Heart right ventricle (tissue), 16 donors: ENCODE measurements around the gene PAX2. TPM values are rescaled to one million over a fixed set of nuclear protein-coding genes. Genes with fewer than 3 reads are reported as not detected.

Experiments used
- ATAC-seq, 8 donors: fragments of 200-7000 bp; cut with Tn5 transposase; one replicate each; pipeline ENCODE4 v1.9.1; 2020; ENCODE audit warnings: mild to moderate bottlenecking in 8 of 8, moderate library complexity in 8 of 8, moderate number of reproducible peaks in 1 of 8
- DNase-seq, 2 donors: peaks; one replicate each; pipeline ENCODE4 v3.0.0-alpha.2; 2020
- H3K27ac ChIP-seq, 10 donors: fragments of 200-600 bp; sonication (generic) in 2 of 10; one replicate each; pipeline versions ENCODE4 v1.5.0 to v1.8.0; 2020 to 2022; ENCODE audit warnings: mild to moderate bottlenecking in 3 of 10
- H3K27me3 ChIP-seq, 7 donors: fragments of 200-600 bp; one replicate each; pipeline ENCODE4 v1.8.0; 2021 to 2022; ENCODE audit warnings: mild to moderate bottlenecking in 2 of 7
- H3K36me3 ChIP-seq, 9 donors: fragments of 200-600 bp; sonication (generic) in 1 of 9; one replicate each; pipeline versions ENCODE4 v1.5.0 to v1.8.0; 2020 to 2022; ENCODE audit warnings: mild to moderate bottlenecking in 2 of 9
- H3K4me1 ChIP-seq, 9 donors: fragments of 200-600 bp; sonication (generic) in 1 of 9; one replicate each; pipeline versions ENCODE4 v1.5.0 to v1.8.0; 2020 to 2022; ENCODE audit warnings: mild to moderate bottlenecking in 4 of 9
- H3K4me3 ChIP-seq, 10 donors: fragments of 200-600 bp; sonication (generic) in 2 of 10; one replicate each; pipeline versions ENCODE4 v1.5.0 to v1.8.0; 2020 to 2022; ENCODE audit warnings: mild to moderate bottlenecking in 7 of 10, moderate library complexity in 2 of 10
- H3K9me3 ChIP-seq, 11 donors: fragments of 200-600 bp in 10 of 11; sonication (generic) in 2 of 11; one replicate each; pipeline versions ENCODE4 v1.5.0 to v1.8.0; 2013 to 2022; ENCODE audit warnings: mild to moderate bottlenecking in 2 of 11, control low read depth in 1 of 11, moderate library complexity in 1 of 11
- WGBS, 2 donors: extraction: QIAGEN DNeasy Blood & Tissue Kit; methylation state at CpG; one replicate each; pipeline ENCODE4 v1.1.7; 2013; ENCODE audit warnings: inconsistent platforms in 1 of 2; 5-methylcytosine and 5-hydroxymethylcytosine counted together
- intact Hi-C, 10 donors: fragments of 100-400 bp; cut with DNase I; formaldehyde crosslinking; loops; one replicate each; pipeline versions ENCODE4 v1.11.1 to v1.14.2; 2022
- polyA plus RNA-seq, 2 donors: library from polyadenylated mRNA; stranded (reverse); fragments of 200-250 nt; gene quantifications; one replicate each; pipeline ENCODE4 v1.2.3, GENCODE V29; 2013
- total RNA-seq, 10 donors: library from RNA; stranded (reverse); fragmentation: NEBNext Ultra II Directional in 3 of 10; extraction: Animal tissue kit (Norgen Biotek cat#: 25700) in 3 of 10; gene quantifications; one replicate each; pipeline versions ENCODE4 v1.2.1 to v1.2.4, GENCODE V29; 2021 to 2023
- TF ChIP-seq, protein P1 (sequence below), 9 donors: fragments of 200-600 bp; sonication (generic) in 2 of 9; IDR thresholded peaks; one replicate each; pipeline versions ENCODE4 v1.5.0 to v1.8.0; 2021 to 2022; ENCODE audit warnings: antibody characterized with exemption in 9 of 9, mild to moderate bottlenecking in 5 of 9, moderate library complexity in 1 of 9
- donor health status: Arrhythmogenic right ventricular cardiomyopathy.
- donor health status: ischemic (EF 13 %, LVEDD 7.1; RV severe dilation, severe dysfunction).
- donor health status: healthy with polysubstance abuse.
- donor health status: DM: no; HTN: yes; CAD: no.
- donor health status: DM: no; HTN: no; CAD: no.
- donor health status: ischemic (EF 25% LVEDD 6.9; RV normal size, moderate dysfunction).
- donor health status: ischemic (EF 25% LVEDD 5.7; RV mildly dilated, moderate dysfunction).
- donor health status: healthy.
- donor health status: DM: yes; HTN: yes; CAD: no.
- donor health status: Ischemic cardiomyopathy.
- donor health status: ischemic (EF 35%, LVEDD 5.7; RV mildly dilated, moderate dysfunction).
- donor health status: nonischemic (EF 11% LVEDD 7.7; RV severe dilation, severe dysfunction).
- donor health status: DM: yes; HTN: yes; CAD: no.
- donor health status: PGD.
- donor health status: ischemic (EF 29% LVEDD 5.4; RV normal size, mild dysfunction).
- donor health status: nonischemic (EF 23%, LVEDD 6.1; RV moderate dilation, normal function).

PAX2 gene
- total and polyA plus RNA-seq, 12 donors: not detected

DNA sequence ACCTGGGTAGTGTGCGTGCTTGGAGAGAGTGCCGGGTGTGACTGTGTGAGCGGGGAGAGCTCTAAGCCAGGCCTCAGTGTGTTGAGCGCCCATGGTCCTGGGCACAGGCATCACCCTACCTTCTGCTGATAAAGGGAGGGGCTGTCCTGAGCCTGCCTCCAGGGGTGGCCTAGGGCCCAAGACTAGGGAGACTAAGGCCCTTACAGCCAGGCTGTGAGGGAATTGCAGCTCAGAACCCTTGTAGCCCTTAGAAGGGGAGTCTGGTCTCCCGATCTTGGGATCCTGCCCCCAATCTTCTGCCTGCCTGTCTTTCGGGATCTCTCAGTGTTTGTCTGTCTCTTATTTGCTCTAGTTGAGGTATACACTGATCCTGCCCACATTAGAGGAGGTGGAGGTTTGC lies 41.2 kb downstream of the PAX2 start:
- TF ChIP-seq, protein P1, sequence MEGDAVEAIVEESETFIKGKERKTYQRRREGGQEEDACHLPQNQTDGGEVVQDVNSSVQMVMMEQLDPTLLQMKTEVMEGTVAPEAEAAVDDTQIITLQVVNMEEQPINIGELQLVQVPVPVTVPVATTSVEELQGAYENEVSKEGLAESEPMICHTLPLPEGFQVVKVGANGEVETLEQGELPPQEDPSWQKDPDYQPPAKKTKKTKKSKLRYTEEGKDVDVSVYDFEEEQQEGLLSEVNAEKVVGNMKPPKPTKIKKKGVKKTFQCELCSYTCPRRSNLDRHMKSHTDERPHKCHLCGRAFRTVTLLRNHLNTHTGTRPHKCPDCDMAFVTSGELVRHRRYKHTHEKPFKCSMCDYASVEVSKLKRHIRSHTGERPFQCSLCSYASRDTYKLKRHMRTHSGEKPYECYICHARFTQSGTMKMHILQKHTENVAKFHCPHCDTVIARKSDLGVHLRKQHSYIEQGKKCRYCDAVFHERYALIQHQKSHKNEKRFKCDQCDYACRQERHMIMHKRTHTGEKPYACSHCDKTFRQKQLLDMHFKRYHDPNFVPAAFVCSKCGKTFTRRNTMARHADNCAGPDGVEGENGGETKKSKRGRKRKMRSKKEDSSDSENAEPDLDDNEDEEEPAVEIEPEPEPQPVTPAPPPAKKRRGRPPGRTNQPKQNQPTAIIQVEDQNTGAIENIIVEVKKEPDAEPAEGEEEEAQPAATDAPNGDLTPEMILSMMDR (IDR thresholded peaks at IDR 0.05): no peak
- ATAC-seq: no peak
- H3K27ac ChIP-seq: no peak overlapping the region
- intact Hi-C loops: no loop called here
- no peaks in the 10 kb centered on the region for H3K9me3 ChIP-seq
- no peaks in the 10 kb centered on the region for H3K36me3 ChIP-seq
- peaks cover 0 to 74% (median 44%) of the 10 kb centered on the region in 7 donors for H3K27me3 ChIP-seq
- no peaks in the 10 kb centered on the region for H3K4me1 ChIP-seq
- H3K4me3 ChIP-seq: no peak overlapping the region
- WGBS, 2 donors: 87 to 90% methylated on average over 6 of the region's 6 CpGs
- DNase-seq: no peak

DNA sequence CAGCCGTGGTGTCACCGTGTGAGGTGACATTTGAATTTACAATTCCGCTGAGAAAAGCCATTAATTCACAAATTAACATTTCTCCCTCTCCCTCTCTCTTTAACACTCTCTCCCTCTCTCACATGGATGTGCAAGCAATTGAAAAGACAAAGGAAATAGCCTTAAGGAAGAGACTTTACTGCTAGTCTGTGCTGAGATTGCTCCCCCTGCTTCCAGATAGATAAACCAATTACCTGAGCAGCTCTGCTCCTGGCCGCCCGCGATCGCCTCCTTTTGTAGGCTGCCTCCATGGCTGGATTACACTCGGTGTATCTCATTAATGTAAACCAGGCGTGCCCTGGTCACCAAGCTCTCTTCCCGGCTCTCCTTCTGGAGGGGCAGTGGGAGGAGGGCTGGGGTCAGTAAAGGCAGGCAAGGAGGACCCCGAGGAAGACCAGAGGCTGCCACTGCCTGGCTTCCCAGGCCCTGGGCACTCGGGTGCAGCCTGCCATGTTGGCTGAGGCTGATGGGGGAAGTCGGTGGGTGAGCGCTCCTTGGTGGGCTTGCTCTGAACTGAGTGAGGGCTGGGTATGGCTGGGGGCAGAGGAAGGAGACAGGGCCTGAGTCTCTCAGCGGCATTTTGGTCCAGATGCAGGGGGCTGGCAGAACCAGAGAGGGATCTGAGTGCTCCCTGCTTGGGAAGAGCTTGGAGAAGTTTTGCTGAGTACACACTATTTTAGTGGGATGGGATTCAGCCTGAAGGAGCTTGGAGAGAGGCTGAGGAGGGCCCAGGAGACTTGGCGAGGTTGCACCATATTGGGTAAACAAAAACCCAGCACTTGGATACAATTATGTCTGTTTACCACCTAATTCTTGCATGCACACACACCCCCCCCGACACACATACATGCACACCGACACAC lies 42.9 kb downstream of the PAX2 start:
- Histone ChIP-seq H3K4me3 (no peak overlapping the region), H3K4me1 (no peaks in the 10 kb centered on the region), H3K36me3 (no peaks in the 10 kb centered on the region), H3K27ac (no peak overlapping the region), H3K9me3 (no peaks in the 10 kb centered on the region), H3K27me3 (peaks cover 0 to 80% (median 46%) of the 10 kb centered on the region in 7 donors)
- intact Hi-C loops: no loop called here
- no peak for DNase-seq
- 43 to 45% methylated on average over 18 of the region's 18 CpGs for WGBS, 2 donors
- ATAC-seq: no peak
- TF ChIP-seq, protein P1 (IDR thresholded peaks at IDR 0.05): no peak

DNA sequence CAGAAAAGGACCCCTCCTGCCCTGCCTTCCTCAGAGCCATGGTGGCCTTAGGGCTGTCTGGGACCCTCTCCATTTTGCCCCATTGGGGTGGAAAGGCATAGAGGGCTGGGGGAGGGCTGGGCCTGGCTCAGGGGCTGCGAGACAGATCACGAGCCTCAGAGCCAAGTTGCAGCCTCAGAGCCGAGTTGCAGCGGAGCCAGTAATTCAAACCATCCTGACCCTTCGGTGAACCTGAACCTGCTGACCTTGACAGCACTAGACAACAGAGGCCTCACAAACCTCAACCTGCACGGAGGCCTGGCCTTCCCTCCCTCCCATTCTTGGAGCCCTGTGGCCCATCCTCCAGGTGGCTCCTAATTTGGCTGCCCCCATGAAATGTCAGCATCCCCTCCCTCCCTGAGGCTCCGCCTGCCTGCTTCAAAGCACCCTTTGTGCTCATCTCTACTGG lies 45.4 kb downstream of the PAX2 start:
- no peaks in the 10 kb centered on the region for H3K4me1 ChIP-seq
- 29 to 41% methylated on average over 7 of the region's 7 CpGs for WGBS, 2 donors
- no peaks in the 10 kb centered on the region for H3K36me3 ChIP-seq
- intact Hi-C loops: no loop called here
- H3K4me3 ChIP-seq: no peak overlapping the region
- no peak overlapping the region for H3K27ac ChIP-seq
- ATAC-seq (no peak), DNase-seq (no peak)
- H3K27me3 ChIP-seq: peaks cover 0 to 89% (median 57%) of the 10 kb centered on the region in 7 donors
- H3K9me3 ChIP-seq: no peaks in the 10 kb centered on the region
- TF ChIP-seq, protein P1 (IDR thresholded peaks at IDR 0.05): no peak

DNA sequence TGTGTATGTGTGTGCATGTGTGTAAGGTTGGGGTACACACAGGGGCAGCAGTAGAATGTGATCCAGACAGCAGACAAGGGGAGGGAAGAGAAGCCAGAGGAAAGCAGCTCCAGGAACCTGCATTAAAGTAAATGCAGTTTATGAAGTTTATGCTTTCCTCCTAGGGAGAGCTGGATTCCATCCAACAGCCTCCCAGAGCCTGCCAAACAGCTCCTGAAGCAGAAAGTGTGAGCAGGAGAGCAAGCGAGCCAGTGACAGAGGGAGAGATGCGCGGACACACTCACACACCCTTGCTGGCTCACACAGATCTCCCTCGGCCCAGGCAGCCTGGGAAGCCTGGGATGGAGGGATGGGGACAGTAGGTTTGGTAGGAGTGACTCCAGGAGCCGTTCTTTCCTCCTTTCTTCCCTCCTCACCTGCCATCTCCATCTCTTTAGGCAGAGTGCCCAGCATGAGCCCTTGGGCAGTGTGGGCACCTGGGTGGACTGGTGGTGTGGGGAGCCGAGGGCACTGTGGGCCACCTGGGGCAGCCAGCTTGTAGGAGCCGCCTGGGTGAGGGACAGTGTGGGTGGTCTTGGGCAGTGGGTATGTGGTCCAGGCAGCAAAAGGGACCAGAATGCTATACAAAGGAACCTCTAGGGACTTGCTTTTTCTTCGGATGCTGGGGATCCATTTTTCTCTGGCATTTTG lies 46.1 kb downstream of the PAX2 start:
- Histone ChIP-seq H3K4me1 (no peaks in the 10 kb centered on the region), H3K36me3 (no peaks in the 10 kb centered on the region), H3K9me3 (no peaks in the 10 kb centered on the region), H3K27ac (no peak overlapping the region), H3K4me3 (no peak overlapping the region), H3K27me3 (peaks cover 0 to 89% (median 63%) of the 10 kb centered on the region in 7 donors)
- TF ChIP-seq, protein P1 (IDR thresholded peaks at IDR 0.05): no peak
- DNase-seq (no peak), ATAC-seq (no peak)
- intact Hi-C loops: no loop called here
- 60 to 62% methylated on average over 8 of the region's 8 CpGs for WGBS, 2 donors
